HG02642 (cell line): Measurements from ENCODE around the gene IER3.
A peak's percentile ranks its signal among the peaks of the same experiment; 100 is the strongest.
"Not testable (repeated sequence)": the region's sequence is repeated elsewhere in the genome, so short reads cannot be mapped to it uniquely, and the experiment has no call there.

Experiments
- ATAC-seq: cut with Tn5 transposase; IDR thresholded peaks from one replicate; pipeline ENCODE4 v1.9.1; 2021; ENCODE audit warnings: mild to moderate bottlenecking; ENCODE audit not compliant: unreplicated experiment, poor library complexity

IER3 gene

GRCh38 chr6:30769088-30769852, 24.9 kb upstream of the IER3 start:
- ATAC-seq: no peak

- no peak for ATAC-seq
These were observed 24.3 kb upstream of the IER3 start for GRCh38 chr6:30768634-30769087.

GRCh38 chr6:30767944-30768301, 23.6 kb upstream of the IER3 start:
- no peak for ATAC-seq

GRCh38 chr6:30767158-30767943, 23.0 kb upstream of the IER3 start:
- ATAC-seq: peak; percentile 62

GRCh38 chr6:30766461-30767157, 22.3 kb upstream of the IER3 start:
- ATAC-seq: no peak

- not testable (repeated sequence) for ATAC-seq
These were observed 21.1 kb upstream of the IER3 start for GRCh38 chr6:30765495-30765894.

- not testable (repeated sequence) for ATAC-seq
These were observed 20.2 kb upstream of the IER3 start for GRCh38 chr6:30764490-30765043.

GRCh38 chr6:30763618-30764489, 19.5 kb upstream of the IER3 start:
- peak; percentile 35 for ATAC-seq

- ATAC-seq: no peak
These were observed 18.8 kb upstream of the IER3 start for GRCh38 chr6:30763155-30763617.

GRCh38 chr6:30761791-30762429, 17.6 kb upstream of the IER3 start:
- ATAC-seq: no peak

- no peak for ATAC-seq
These were observed 16.2 kb upstream of the IER3 start for GRCh38 chr6:30760549-30760948.

GRCh38 chr6:30759575-30760239, 15.4 kb upstream of the IER3 start:
- ATAC-seq: no peak

- ATAC-seq: no peak
These were observed 13.0 kb upstream of the IER3 start for GRCh38 chr6:30757261-30757904.

- not testable (repeated sequence) for ATAC-seq
These were observed 12.2 kb upstream of the IER3 start for GRCh38 chr6:30756405-30757003.

- no peak for ATAC-seq
These were observed 10.3 kb upstream of the IER3 start for GRCh38 chr6:30754631-30755030.

- no peak for ATAC-seq
These were observed 8.0 kb upstream of the IER3 start for GRCh38 chr6:30752157-30752927.

GRCh38 chr6:30750379-30750668, 6.0 kb upstream of the IER3 start:
- no peak for ATAC-seq
